ENCODE data around the gene PTGDR.

GRCh38 chr14:52325126-52325525 is 57.6 kb downstream of the PTGDR start:
- no peak for TF ChIP-seq CTCF (IDR thresholded peaks at IDR 0.05)
- no peak for TF ChIP-seq POLR2A (IDR thresholded peaks at IDR 0.05)
- peak in 1 of 2 donors; percentile 40 for TF ChIP-seq EP300 (IDR thresholded peaks at IDR 0.05)
